AG09309 (cell line): Measurements from ENCODE around the gene TIMM9.

Source experiments
- DNase-seq: peaks from one replicate; pipeline ENCODE4 v3.0.0-alpha.2; 2010; ENCODE audit warnings: low read depth
- H3K4me3 ChIP-seq: 2 replicates; pipeline ENCODE4 v1.5.1; 2011; ENCODE audit warnings: mild to moderate bottlenecking, low read depth, low read length, moderate library complexity; ENCODE audit not compliant: control insufficient read depth
- TF ChIP-seq, protein P1 (sequence below): IDR thresholded peaks from 2 replicates; pipeline ENCODE4 v1.5.1; 2011; ENCODE audit warnings: mild to moderate bottlenecking, low read depth, low read length, inconsistent platforms; ENCODE audit not compliant: insufficient read depth, control insufficient read depth; ENCODE audit errors: missing control alignments

TIMM9 gene

DNA sequence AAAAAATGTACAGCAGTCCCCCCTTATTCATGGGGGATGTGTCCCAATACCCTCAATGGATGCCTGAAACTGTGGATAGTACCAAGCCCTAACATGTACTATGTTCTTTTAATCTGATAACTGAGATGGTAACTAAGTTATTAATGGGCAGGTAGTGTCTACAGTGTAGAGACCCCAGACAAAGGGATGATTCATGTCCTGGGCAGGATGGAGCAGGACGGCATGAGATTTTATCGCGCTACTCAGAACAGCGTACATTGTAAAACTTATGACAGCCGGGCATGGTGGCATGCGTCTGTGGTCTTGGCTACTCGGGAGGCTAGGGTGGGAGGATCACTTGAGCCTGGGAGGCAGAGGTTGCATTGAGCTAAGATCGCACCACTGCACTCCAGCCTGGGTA, 37.3 kb upstream of the TIMM9 start:
- no peak for DNase-seq
- TF ChIP-seq, protein P1, sequence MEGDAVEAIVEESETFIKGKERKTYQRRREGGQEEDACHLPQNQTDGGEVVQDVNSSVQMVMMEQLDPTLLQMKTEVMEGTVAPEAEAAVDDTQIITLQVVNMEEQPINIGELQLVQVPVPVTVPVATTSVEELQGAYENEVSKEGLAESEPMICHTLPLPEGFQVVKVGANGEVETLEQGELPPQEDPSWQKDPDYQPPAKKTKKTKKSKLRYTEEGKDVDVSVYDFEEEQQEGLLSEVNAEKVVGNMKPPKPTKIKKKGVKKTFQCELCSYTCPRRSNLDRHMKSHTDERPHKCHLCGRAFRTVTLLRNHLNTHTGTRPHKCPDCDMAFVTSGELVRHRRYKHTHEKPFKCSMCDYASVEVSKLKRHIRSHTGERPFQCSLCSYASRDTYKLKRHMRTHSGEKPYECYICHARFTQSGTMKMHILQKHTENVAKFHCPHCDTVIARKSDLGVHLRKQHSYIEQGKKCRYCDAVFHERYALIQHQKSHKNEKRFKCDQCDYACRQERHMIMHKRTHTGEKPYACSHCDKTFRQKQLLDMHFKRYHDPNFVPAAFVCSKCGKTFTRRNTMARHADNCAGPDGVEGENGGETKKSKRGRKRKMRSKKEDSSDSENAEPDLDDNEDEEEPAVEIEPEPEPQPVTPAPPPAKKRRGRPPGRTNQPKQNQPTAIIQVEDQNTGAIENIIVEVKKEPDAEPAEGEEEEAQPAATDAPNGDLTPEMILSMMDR: no peak
- H3K4me3 ChIP-seq: no peak overlapping the region

DNA sequence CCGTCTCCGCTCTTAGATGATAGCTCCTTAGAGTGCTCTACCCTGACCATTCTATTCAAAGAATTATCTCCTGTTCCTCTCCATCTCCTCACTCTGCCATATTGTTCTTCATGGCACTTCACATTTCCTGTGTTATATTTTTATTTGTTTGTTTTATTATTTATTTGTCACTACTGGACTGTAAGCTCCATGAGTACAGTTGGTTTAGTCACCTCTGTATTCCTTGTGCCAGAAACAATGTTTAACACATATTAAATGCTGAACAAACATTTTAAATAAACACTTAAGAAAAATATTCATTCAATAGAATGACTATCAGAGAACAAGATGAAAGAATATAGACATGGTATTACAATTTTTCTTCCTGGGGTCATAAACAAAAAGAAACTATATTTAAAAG, 35.8 kb upstream of the TIMM9 start:
- H3K4me3 ChIP-seq: no peak overlapping the region
- no peak for DNase-seq
- TF ChIP-seq, protein P1: no peak

DNA sequence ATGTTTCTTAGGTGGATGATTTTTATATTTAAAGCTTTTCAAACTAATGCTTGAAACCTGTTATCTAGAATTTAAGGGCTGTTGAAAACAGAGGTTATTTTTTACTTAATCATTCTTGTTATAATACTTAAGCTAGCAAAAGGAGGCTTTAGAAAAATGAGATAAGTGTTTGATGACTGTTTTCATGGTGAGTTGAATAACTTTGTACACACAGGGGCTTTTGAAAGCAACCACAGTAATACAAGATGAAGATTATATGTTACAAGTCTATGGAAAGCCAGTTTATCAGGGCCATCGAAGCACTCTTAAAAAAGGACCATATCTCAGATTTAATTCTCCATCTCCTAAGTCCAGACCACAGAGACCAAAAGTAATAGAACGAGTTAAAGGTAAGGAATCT, 33.4 kb upstream of the TIMM9 start:
- no peak overlapping the region for H3K4me3 ChIP-seq
- DNase-seq: no peak
- TF ChIP-seq, protein P1: no peak

DNA sequence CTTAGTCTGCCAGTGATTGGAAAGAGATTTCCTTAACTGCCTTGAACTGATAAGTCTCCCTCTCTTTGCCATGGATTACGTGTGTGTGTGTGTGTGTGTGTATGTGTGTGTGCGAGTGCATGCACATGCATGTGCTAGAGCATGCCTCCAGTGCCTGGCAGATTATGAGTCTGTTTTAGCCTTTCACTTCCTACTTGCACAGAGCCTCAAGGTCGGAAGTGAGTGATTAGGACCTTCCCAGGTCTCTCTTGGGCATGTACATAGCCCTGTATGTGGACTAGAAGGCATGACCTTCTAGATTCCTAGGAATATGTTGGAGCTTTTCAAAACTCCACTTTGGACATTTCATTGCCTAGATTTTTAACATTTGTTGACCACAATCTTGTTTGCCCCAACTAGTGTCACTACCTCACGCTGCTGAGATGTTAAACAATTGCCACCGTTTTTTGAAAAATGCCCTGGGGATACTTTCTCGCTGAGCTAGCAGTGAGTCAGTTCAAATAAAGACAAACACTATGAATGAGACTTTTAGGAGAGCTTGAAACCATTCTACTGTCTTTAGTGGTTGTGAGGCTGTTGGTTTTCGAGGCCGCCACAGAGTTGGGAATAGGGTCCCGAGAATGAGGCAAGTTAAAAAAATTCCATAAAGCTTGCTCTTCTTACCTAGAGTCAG, 28.4 kb upstream of the TIMM9 start:
- TF ChIP-seq, protein P1: no peak
- no peak overlapping the region for H3K4me3 ChIP-seq
- no peak for DNase-seq

DNA sequence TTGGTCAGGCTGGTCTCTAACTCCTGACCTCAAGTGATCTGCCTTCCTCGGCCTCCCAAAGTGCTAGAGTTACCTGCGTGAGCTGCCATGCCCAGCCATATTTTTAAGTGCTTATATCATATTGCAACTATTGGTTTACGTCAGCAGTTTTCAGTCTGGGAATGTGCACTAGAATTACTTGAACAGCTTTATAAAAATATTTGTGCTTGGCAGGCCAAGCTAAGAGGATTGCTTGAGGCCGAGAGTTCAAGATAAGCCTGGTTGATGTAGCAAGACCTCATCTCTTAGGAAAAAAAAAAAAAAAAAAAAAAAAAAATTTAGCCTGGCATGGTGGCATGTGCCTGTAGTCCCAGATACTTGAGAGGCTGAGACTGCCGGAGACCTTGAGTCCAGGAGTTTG, 17.3 kb upstream of the TIMM9 start:
- no peak overlapping the region for H3K4me3 ChIP-seq
- no peak for DNase-seq
- TF ChIP-seq, protein P1: no peak

DNA sequence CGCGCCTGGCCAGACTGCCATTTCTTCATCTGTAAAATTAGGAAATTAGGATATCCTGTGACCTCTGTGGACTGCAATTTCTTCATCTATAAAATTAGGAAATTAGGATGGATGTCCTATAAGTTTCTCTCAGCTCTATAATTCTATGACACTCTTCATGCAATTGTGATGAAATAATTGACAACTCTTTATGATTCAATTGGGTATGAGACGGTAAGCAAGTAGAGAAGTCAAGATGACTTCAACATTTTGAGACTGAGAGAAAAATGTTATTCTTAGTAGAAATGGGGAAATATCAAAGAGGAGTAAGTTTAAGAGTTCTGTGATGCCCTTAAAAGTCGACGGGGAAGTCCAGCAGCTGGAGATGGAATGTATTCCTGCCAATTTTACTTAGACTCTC, 12.1 kb upstream of the TIMM9 start:
- no peak for DNase-seq
- H3K4me3 ChIP-seq: no peak overlapping the region
- TF ChIP-seq, protein P1: no peak
